OCI-LY3 (cell line): Measurements from ENCODE around the gene ALG1L2.
"Not testable (repeated sequence)": the region's sequence is repeated elsewhere in the genome, so short reads cannot be mapped to it uniquely, and the experiment has no call there.

Experiments used
- EZH2phosphoT487 ChIP-seq: fragments of 200-600 bp; shearing (Covaris generic); IDR thresholded peaks from 2 replicates; pipeline ENCODE4 v1.6.1; 2018; ENCODE audit warnings: antibody characterized with exemption, mixed run types, low read depth
- TF ChIP-seq, protein P1 (sequence below): fragments of 200-600, 300-600 bp; sonication (generic); IDR thresholded peaks from 2 replicates; pipeline ENCODE4 v1.5.1; 2014; ENCODE audit warnings: antibody characterized with exemption, low read length, low read depth

DNA sequence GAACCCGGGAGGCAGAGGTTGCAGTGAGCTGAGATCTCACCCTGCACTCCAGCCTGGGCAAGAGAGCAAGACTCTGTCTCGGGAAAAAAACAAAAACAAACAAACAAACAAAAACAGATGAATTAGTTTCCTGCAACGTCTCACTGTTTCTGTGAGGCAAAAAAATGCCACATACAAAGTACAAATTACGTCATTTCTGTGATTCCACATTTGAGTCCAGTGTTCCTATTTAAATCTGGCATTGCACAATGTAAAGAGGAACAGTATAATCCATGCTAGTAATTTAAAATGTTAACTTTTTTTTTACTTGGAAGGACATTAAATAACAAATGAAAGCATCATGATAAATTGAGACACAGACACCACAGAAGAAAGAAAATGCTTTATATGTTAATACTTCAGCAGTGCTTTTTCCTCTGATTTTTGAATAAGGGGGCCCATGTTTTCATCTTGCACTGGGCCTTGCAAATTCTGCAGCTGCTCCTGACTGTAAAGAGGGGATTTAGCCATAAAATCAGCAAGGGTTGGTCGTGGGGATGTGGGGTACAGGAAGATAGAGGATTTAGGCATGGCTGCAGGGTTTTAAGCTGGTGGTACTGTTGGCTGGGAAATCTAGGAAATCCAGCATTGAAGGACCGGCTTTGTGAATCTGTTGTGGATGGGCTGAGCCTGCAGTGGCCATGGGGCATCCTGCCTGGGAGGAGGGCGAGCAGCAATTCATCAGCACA, 1.9 kb downstream of the ALG1L2 start:
- TF ChIP-seq, protein P1, sequence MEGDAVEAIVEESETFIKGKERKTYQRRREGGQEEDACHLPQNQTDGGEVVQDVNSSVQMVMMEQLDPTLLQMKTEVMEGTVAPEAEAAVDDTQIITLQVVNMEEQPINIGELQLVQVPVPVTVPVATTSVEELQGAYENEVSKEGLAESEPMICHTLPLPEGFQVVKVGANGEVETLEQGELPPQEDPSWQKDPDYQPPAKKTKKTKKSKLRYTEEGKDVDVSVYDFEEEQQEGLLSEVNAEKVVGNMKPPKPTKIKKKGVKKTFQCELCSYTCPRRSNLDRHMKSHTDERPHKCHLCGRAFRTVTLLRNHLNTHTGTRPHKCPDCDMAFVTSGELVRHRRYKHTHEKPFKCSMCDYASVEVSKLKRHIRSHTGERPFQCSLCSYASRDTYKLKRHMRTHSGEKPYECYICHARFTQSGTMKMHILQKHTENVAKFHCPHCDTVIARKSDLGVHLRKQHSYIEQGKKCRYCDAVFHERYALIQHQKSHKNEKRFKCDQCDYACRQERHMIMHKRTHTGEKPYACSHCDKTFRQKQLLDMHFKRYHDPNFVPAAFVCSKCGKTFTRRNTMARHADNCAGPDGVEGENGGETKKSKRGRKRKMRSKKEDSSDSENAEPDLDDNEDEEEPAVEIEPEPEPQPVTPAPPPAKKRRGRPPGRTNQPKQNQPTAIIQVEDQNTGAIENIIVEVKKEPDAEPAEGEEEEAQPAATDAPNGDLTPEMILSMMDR = not testable (repeated sequence)
- TF ChIP-seq EZH2phosphoT487 = not testable (repeated sequence)
